ENCODE results near the gene GRM8. TPM values are rescaled to one million over a fixed set of nuclear protein-coding genes. Genes with fewer than 3 reads are reported as not detected.

Gene GRM8
- total and polyA plus RNA-seq, 9 of the 15 experiments (the other 6 are each of a cell fraction or from before 2014, with no cell fraction given) = 0.13 TPM; not detected in 7

GRCh38 chr7:126499481-126499880 is 753.3 kb downstream of the GRM8 start (continued):
- TF ChIP-seq, protein P1, sequence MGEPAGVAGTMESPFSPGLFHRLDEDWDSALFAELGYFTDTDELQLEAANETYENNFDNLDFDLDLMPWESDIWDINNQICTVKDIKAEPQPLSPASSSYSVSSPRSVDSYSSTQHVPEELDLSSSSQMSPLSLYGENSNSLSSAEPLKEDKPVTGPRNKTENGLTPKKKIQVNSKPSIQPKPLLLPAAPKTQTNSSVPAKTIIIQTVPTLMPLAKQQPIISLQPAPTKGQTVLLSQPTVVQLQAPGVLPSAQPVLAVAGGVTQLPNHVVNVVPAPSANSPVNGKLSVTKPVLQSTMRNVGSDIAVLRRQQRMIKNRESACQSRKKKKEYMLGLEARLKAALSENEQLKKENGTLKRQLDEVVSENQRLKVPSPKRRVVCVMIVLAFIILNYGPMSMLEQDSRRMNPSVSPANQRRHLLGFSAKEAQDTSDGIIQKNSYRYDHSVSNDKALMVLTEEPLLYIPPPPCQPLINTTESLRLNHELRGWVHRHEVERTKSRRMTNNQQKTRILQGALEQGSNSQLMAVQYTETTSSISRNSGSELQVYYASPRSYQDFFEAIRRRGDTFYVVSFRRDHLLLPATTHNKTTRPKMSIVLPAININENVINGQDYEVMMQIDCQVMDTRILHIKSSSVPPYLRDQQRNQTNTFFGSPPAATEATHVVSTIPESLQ (CRISPR knock-in tag; IDR thresholded peaks at IDR 0.05) = no peak
- TF ChIP-seq U2AF2 (optimal IDR thresholded peaks at IDR 0.05; ENCODE audit: low read depth, low read length) = no peak

GRCh38 chr7:126495733-126496132 is 757.0 kb downstream of the GRM8 start:
- Histone ChIP-seq H3K4me3 (no peak overlapping the region), H4K20me1 (replicated peaks; ENCODE audit: control insufficient read depth, insufficient read depth, low read length) (no peaks in the 10 kb centered on the region), H3K79me2 (ENCODE audit: control insufficient read depth, insufficient read depth, low read length) (no peaks in the 10 kb centered on the region), H3K9me1 (ENCODE audit: control insufficient read depth, insufficient read depth, low read length) (no peaks in the 10 kb centered on the region), H3K9ac (ENCODE audit: insufficient read depth in 1 of 2, low read depth in 2 of 2, low read length in 2 of 2) (no peak overlapping the region), H3K4me1 (replicated peaks in 1 of 2; ENCODE audit: control insufficient read depth in 2 of 2, insufficient read depth in 2 of 2, low read length in 2 of 2) (no peaks in the 10 kb centered on the region), H3K36me3 (ENCODE audit: control insufficient read depth, insufficient read depth, low read length) (no peaks in the 10 kb centered on the region), H3K27ac (ENCODE audit: extremely low read depth, low read depth, low read length) (no peak overlapping the region), H3K27me3 (ENCODE audit: control insufficient read depth in 2 of 2, insufficient read depth in 2 of 2, low read length in 2 of 2) (no peaks in the 10 kb centered on the region), H3K4me2 (ENCODE audit: insufficient read depth, low read length) (no peak overlapping the region), H3K9me3 (replicated peaks; ENCODE audit: control insufficient read depth, insufficient read depth, low read depth, low read length) (0 out of 2 replicates have a peak, but pooled peaks cover 2% of the 10 kb centered on the region), H2AFZ (ENCODE audit: low read depth, low read length) (no peak overlapping the region)
- in situ Hi-C loops (cut with MboI) = no loop called here
- no TSS peak for BruUV-seq (replicated peaks)
- ATAC-seq = no peak
- 0% methylated on average over 2 of the region's 2 CpGs for WGBS (ENCODE audit: insufficient coverage, low coverage, missing lambda C conversion rate)
- no peak for DNase-seq (ENCODE audit: extremely low read depth in 1 of 4, low spot score in 3 of 4)
- no peak for FAIRE-seq
- CTCF ChIA-PET (ENCODE audit: low intra/inter-chr PET ratio) = no interaction called here
- POLR2A ChIA-PET = no interaction called here
- intact Hi-C loops (cut with micrococcal nuclease) = no loop called here
- TF ChIP-seq ZNF121 (CRISPR knock-in tag; conservative IDR thresholded peaks at IDR 0.05) = no peak
- no peak for TF ChIP-seq FOXA3 (CRISPR knock-in tag; conservative IDR thresholded peaks at IDR 0.05 in 1 of 2, IDR thresholded peaks at IDR 0.05 in 1 of 2)
- TF ChIP-seq HDGF (IDR thresholded peaks at IDR 0.05) = no peak
- no peak for TF ChIP-seq ZNF551 (CRISPR knock-in tag; IDR thresholded peaks at IDR 0.05)
- no peak for TF ChIP-seq KHSRP (IDR thresholded peaks at IDR 0.05)
- no peak for TF ChIP-seq ZNF77 (CRISPR knock-in tag; IDR thresholded peaks at IDR 0.05)
- no peak for TF ChIP-seq RBM15 (IDR thresholded peaks at IDR 0.05; ENCODE audit: insufficient read depth, low read length)
- TF ChIP-seq CHCHD3 (CRISPR knock-in tag; IDR thresholded peaks at IDR 0.05) = no peak
- no peak for TF ChIP-seq MCM5 (IDR thresholded peaks at IDR 0.05; ENCODE audit: low read depth)
- TF ChIP-seq NFXL1 (CRISPR knock-in tag; IDR thresholded peaks at IDR 0.05) = no peak
- TF ChIP-seq PTTG1 (tag; IDR thresholded peaks at IDR 0.05; ENCODE audit: low read depth) = no peak
- TF ChIP-seq AFF1 (IDR thresholded peaks at IDR 0.05; ENCODE audit: low read depth in 1 of 2, partially characterized antibody in 2 of 2) = no peak
- TF ChIP-seq TOE1 (IDR thresholded peaks at IDR 0.05; ENCODE audit: borderline replicate concordance) = no peak
- no peak for TF ChIP-seq TOE1 (CRISPR knock-in tag; IDR thresholded peaks at IDR 0.05; ENCODE audit: borderline replicate concordance, low read depth)
- no peak for TF ChIP-seq PHTF2 (CRISPR knock-in tag; IDR thresholded peaks at IDR 0.05)

Data from K562 (cell line).